GM19467 (cell line): ENCODE results near the gene LPIN1.
"Not testable (repeated sequence)": the region's sequence is repeated elsewhere in the genome, so short reads cannot be mapped to it uniquely, and the experiment has no call there.

Source experiments
- ATAC-seq: cut with Tn5 transposase; IDR thresholded peaks from one replicate; pipeline ENCODE4 v1.9.1; 2021; ENCODE audit warnings: mild to moderate bottlenecking, moderate library complexity; ENCODE audit not compliant: unreplicated experiment

LPIN1 gene

DNA sequence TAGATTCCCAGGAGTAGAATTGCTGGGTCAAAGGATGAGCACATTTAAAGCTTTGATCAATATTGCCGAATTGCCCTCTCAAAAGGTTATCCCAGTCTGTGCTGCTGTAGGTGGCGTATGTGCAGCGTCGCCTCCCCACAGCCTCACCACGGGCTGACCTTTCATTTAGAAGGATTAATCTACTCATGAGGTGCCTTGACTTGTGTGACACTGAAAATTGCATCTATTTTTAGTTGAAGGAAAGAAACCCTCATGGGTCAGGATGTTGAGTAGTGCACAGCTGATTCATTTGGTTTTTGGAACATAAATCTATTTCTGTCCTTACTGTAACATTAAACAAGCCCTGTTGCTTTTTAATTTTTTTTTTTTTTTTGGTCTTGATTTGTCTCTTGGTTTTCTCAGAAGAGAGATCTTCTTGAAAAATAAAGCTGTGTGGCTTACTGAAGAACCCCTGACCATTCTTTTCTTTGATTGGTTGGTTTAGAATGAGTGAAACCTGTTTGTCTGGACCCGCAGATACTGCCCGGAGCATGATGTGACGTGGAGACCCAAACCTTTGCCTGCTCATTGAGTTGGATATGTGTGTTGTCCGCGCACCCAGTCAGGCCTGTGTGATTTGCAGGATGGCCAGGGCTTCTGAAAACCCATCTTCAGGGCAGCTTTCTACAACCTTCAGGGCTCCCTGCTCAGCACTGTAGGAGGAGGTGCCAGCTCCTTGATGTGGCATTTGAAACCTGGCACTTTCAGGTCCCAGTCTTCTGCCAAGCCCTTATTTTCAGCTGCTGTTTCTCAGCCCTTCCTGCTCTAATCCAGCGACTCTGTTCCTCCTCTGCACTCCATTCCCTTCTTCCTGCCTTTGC is 61.0 kb downstream of the LPIN1 start:
- ATAC-seq: no peak

GRCh38 chr2:11808016-11808400 is 61.6 kb downstream of the LPIN1 start:
- no peak for ATAC-seq

- ATAC-seq: no peak
These were observed 63.3 kb downstream of the LPIN1 start for GRCh38 chr2:11809586-11810236.

- no peak for ATAC-seq
These were observed 64.0 kb downstream of the LPIN1 start for GRCh38 chr2:11810237-11810977.

DNA sequence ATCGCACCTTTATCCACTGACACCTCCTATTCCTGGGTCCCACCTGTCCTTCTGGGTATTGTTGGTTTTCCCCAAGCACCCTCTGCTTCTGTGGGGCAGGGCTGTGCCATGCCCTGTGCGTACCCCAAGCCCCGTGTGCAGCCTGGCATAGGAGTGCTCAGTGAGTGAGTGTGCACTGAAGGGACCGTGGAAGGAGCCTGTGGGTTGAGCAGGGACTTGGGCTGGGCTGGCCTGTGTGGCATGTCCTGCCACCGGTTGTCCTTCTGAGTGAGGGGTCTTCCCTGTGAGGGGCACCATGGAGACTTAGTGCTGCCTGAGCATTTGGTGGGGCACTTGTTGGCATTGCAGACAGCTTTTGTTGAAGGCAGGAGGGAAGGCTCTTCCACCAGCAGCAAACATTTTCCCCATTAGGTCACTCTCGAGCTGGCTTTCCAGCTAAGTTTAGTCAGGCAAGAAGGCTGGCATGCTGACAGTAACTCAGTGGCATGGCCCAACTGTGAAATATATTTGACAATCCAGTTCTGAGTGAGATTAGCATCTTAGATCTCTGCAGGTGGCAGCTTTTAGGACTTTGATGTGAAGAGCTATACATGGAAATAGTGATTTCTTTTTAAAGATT is 64.7 kb downstream of the LPIN1 start:
- no peak for ATAC-seq

DNA sequence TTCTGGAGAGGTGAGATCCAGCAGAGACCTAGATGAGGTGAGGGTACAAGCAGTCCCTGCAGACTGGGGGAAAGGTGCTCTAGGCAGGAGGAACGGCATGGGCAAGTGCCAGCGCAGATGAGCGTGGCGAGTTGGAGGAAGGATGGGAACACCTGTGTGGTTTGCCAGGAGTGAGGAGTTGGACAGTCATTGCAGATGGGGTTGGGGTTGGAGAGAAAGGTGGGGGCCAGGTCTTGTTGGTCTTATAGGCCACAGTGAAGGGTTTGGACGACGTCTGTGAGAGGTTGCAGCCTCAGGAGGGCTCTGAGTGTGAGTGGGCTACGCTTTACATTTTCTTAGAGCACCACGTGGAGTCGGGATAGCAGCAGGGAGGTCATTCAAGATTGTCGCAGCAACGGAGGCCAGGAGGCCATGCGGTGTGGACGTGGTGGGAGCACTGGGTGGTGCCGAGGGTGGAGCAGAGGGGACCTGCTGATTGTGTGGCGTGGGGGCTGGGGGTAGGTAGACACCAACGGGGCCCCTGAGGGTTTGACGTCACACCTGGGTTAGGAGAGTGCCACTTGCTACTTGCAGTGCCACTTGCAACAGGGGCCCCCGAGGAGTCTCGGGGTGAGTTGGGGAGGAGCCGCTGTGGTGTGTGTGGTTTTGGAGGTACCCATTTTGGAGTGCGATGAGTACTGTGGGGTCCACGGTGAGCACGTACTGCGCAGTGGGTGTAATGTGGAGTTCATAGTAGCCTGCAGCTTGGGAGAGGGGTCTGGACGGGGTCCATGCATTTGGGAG is 66.2 kb downstream of the LPIN1 start:
- no peak for ATAC-seq

GRCh38 chr2:11813345-11813744 is 66.9 kb downstream of the LPIN1 start:
- ATAC-seq: not testable (repeated sequence)

GRCh38 chr2:11813951-11814350 is 67.5 kb downstream of the LPIN1 start:
- no peak for ATAC-seq

- ATAC-seq: no peak
These were observed 68.6 kb downstream of the LPIN1 start for GRCh38 chr2:11814979-11815510.

GRCh38 chr2:11816935-11817334 is 70.5 kb downstream of the LPIN1 start:
- ATAC-seq: not testable (repeated sequence)

DNA sequence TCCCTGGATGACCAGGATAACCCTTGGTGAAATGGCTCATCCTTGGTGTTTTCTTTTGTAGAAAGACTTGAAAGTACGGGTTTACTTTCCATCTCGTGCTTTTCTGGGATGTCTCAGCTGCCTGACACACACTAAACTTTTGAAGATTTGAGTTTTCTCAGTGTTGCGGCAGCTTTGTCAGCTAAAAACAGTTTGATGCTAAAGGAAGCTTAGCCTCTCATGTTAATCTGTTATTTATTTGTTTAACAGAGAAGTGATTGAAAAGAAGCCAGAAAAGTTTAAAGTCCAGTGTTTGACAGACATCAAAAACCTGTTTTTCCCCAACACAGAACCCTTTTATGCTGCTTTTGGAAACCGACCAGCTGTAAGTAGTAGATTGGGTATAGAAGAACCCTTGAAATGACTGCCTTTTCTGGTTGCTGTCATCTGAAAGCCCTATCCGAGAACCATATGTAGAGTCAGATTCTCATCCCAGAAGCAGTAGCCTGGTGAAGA is 72.8 kb downstream of the LPIN1 start:
- no peak for ATAC-seq

GRCh38 chr2:11820650-11821049 is 74.2 kb downstream of the LPIN1 start:
- no peak for ATAC-seq

GRCh38 chr2:11821705-11822104 is 75.3 kb downstream of the LPIN1 start:
- ATAC-seq: no peak

DNA sequence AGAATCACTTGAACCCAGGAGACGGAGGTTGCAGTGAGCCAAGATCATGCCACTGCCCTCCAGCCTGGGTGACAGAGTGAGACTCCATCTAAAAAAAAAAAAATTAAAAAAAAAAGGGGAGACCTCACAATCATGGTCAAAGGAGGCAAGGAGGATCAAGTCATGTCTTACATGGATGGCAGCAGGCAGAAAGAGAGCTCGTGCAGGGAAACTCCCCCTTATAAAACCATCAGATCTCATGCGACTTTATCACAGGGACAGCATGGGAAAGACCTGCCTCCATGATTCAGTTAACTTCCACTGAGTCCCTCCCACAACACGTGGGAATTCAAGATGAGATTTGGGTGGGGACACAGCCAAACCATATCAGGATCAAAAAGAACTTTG is 75.9 kb downstream of the LPIN1 start:
- ATAC-seq: not testable (repeated sequence)

- ATAC-seq: no peak
These were observed 76.5 kb downstream of the LPIN1 start for GRCh38 chr2:11822746-11823451.

GRCh38 chr2:11824901-11825828 is 78.7 kb downstream of the LPIN1 start:
- ATAC-seq: no peak

DNA sequence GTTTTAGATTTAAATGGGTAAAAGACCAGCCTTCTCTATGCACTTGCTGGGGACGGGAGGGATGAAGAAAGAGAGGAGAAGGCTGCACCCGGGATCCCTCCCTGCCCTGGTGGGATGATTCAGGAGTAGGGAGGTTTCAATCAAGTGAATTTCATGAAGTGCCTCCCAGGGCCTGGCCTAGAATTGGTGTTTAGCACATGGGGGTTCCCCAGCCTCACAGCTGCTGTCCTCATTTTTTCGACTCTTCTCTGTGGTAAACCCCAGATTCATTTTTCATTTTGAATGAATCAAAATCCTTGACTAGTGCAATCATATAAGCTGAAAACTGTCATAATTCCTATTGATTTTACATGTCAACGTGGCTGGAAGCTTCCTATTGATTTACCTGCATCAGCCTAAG is 81.1 kb downstream of the LPIN1 start:
- no peak for ATAC-seq

DNA sequence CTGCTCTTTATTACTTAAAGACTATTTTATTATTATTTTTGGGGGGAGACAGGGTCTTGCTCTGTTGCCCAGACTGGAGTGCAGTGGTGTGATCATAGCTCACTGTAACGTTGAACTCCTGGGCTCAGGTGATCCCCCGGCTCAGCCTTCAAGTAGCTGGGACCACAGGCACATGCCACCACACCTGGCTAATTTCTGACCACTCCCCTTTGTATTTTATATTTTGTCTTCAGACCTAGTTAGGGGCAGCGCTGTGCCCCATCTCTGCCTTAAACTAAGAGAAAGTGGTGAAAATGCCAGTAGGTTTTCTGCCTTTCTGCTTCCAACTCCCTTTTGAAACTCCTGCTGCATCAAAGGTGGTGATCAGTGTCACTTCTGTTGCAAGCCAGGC is 82.5 kb downstream of the LPIN1 start:
- ATAC-seq: no peak
